Bronchial epithelial cell (primary cell): ENCODE results near the gene NBAS. TPM values are rescaled to one million over a fixed set of nuclear protein-coding genes. Genes with fewer than 3 reads are reported as not detected.
A peak's percentile ranks its signal among the peaks of the same experiment; 100 is the strongest.

ENCODE experiments used
- DNase-seq: peaks from one replicate; pipeline ENCODE4 v3.0.0-alpha.2; 2010; ENCODE audit warnings: low read depth
- FAIRE-seq: peaks from 2 replicates; lab custom pipeline; 2011; peaks lifted over from hg19 to GRCh38; lab: Jason Lieb, UNC
- H3K27me3 ChIP-seq: 2 replicates; pipeline ENCODE4 v1.5.1; 2011; ENCODE audit warnings: low read length; ENCODE audit not compliant: control insufficient read depth, insufficient read depth
- H3K36me3 ChIP-seq: 2 replicates; pipeline ENCODE4 v1.5.1; 2011; ENCODE audit warnings: low read length; ENCODE audit not compliant: control insufficient read depth, insufficient read depth
- H3K4me3 ChIP-seq: 2 replicates; pipeline ENCODE4 v1.5.1; 2011; ENCODE audit warnings: mild to moderate bottlenecking, low read depth, low read length, control low read depth
- CTCF ChIP-seq: IDR thresholded peaks from 2 replicates; pipeline ENCODE4 v1.5.1; 2011; ENCODE audit warnings: mild to moderate bottlenecking, moderate library complexity, low read length, control low read depth, inconsistent platforms; ENCODE audit not compliant: insufficient read depth, severe bottlenecking
- total RNA-seq: library from RNA; depleted of rRNA; stranded (reverse); fragments of >200 nt; gene quantifications from 2 replicates; pipeline ENCODE4 v1.2.1, GENCODE V29; 2014

The NBAS gene
- total RNA-seq, 1 donor from 2014 or later, result 78.2 TPM

- Histone ChIP-seq H3K27me3 (no peaks in the 10 kb centered on the region), H3K4me3 (no peak overlapping the region), H3K36me3 (no peaks in the 10 kb centered on the region)
- no peak for FAIRE-seq
- peak; percentile 59 for DNase-seq
- TF ChIP-seq CTCF, result no peak
These were observed 18.5 kb upstream of the NBAS start for GRCh38 chr2:15579641-15580040.

DNA sequence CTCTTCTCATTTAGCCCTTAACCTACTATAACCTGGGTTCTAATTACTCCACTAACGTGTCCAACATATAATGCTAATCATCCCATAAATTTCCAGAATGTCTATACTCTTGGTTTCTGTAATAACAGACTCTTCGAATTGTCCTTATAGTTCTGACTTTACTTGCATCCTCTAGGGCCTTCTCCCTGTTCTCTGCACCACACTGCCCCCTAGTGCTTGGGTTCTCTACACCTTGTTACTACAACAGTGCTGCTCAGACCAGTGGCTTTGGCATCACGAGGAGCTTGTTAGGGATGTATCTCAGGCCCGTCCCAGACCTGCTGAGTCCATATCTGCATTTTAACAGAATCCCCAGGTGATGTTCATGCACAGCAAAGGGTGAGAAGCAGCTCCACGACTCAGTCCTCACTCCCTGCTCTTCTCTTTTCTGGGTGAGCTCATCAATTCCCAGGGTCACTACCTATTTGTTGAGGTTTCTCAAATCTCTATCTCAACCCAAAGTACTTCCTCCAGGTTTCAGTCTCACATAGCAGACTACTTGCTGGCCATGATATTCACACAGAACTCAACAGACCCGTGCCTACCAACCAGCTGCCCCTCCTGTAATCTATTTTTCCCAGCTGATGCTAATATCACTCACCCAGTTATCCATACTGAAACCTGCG lies 16.1 kb upstream of the NBAS start:
- Histone ChIP-seq H3K36me3 (no peaks in the 10 kb centered on the region), H3K27me3 (no peaks in the 10 kb centered on the region), H3K4me3 (no peak overlapping the region)
- peak; percentile 73 for DNase-seq
- TF ChIP-seq CTCF, result peak; percentile 79
- no peak for FAIRE-seq

DNA sequence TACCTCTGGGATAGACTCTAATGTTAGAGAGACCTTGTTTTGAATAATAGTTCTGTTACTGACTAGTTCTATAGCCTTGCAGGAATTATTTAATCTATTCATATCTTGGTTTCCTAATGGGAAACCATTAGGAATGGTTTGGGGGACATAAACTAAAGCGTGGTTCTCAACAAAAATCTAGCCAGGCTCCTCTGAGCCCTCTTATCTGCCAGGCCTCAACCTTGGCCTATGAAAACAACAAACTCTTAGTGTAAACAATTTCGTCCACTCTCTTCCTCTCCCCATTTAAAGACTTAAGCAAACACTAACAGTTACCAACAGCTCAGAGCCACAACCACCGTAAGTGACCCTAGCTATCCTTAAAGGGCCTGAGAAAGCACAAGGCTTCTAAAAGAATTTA lies 10.6 kb upstream of the NBAS start:
- FAIRE-seq (no peak), DNase-seq (no peak)
- no peak for TF ChIP-seq CTCF
- no peak overlapping the region for H3K4me3 ChIP-seq
- no peaks in the 10 kb centered on the region for H3K27me3 ChIP-seq
- no peaks in the 10 kb centered on the region for H3K36me3 ChIP-seq

GRCh38 chr2:15570104-15570503 lies 9.0 kb upstream of the NBAS start:
- no peak for TF ChIP-seq CTCF
- H3K36me3 ChIP-seq, result no peaks in the 10 kb centered on the region
- no peak for FAIRE-seq

DNA sequence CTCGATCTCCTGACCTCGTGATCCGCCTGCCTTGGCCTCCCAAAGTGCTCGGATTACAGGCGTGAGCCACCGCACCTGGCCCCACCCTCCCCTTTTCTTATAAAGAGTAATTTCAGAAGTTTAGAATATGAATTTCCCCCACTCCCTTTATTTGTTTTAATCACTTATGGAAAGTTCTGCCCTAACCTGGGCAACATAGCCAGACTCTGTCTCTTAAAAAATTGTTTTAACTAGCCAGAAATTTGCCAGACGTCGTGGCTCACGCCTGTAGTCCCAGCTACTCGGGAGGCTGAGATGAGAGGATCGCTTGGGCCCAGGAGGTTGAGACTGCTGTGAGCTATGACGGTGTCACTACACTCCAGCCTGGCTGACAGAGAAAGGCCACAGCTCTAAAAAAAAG lies 7.7 kb upstream of the NBAS start:
- no peak for TF ChIP-seq CTCF
- Histone ChIP-seq H3K4me3 (no peak overlapping the region), H3K36me3 (no peaks in the 10 kb centered on the region), H3K27me3 (no peaks in the 10 kb centered on the region)
- FAIRE-seq, result no peak
- no peak for DNase-seq

More at GRCh38 chr2:15570104-15570503, 9.0 kb upstream of the NBAS start:
- H3K27me3 ChIP-seq, result no peaks in the 10 kb centered on the region
- no peak for DNase-seq
- H3K4me3 ChIP-seq, result no peak overlapping the region

DNA sequence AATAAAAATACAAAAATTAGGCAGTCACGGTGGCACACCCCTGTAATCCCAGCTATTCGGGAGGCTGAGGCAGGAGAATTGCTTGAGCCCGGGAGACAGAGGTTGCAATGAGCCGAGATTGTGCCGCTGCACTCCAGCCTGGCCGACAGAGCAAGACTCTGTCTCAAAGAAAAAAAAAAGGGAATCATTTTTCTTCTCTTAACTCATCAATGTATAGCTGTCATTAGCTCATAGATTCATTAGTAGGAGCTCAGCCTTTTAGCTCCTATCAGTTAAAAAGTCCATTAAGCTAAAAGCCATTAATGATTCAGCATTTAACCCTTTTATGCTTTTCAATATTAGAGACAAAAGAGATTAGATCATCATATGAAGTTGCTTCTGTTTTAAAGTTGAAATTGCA lies 5.8 kb upstream of the NBAS start:
- no peak for TF ChIP-seq CTCF
- FAIRE-seq (no peak), DNase-seq (no peak)
- no peaks in the 10 kb centered on the region for H3K27me3 ChIP-seq
- no peak overlapping the region for H3K4me3 ChIP-seq
- no peaks in the 10 kb centered on the region for H3K36me3 ChIP-seq
